Upper lobe of left lung (tissue), 4 donors: Measurements from ENCODE around the gene TMEM101.

Source experiments
- EP300 ChIP-seq, 4 donors: sonication (generic); formaldehyde crosslinking; IDR thresholded peaks; one replicate each; pipeline ENCODE4 v1.5.1; 2017; ENCODE audit warnings: antibody characterized with exemption in 4 of 4, control low read depth in 2 of 4
- POLR2A ChIP-seq, 4 donors: fragments of 450-650 bp; IDR thresholded peaks; one replicate each; pipeline ENCODE4 v1.5.1; 2016 to 2017; ENCODE audit warnings: antibody characterized with exemption in 4 of 4, mild to moderate bottlenecking in 2 of 4
- POLR2AphosphoS5 ChIP-seq, 2 donors: sonication (generic); formaldehyde crosslinking; IDR thresholded peaks; one replicate each; pipeline ENCODE4 v1.5.1; 2017; ENCODE audit warnings: antibody characterized with exemption in 2 of 2
- TF ChIP-seq, protein P1 (sequence below), 6 experiments: fragments of 450-650 bp in 4 of 6; fragments of 200-600 bp in 2 of 6; sonication (generic) in 2 of 6; IDR thresholded peaks; one replicate each; pipeline ENCODE4 v1.5.1; 2016 to 2019; ENCODE audit warnings: antibody characterized with exemption in 6 of 6

DNA sequence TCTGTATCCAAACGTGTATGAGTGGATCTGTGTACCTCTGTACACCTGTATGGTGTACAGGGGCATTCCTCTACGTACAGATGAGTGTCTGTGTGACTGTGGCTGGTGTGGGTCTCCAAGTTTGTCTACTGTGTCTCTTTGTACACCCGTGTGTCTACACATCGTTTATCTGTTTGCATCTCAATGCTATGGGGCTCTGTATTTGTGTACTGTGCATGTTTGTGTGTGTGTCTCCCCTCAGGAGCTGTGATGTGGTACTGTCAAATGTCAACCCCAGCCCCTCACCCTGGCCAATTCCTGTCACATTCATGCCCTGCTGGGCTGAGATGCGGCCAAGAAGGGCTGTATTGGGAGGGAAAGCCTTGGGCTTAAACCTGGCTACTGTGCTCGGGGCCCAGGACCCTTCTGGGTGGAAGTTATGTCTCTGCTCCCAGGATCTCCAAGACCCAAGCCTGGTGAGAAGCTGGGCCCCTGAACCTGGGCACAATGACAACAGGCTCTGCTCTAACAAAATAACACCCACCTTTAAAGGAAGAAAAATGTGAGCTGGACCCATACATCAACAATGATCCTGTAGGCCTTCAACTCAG, 13.8 kb downstream of the TMEM101 start:
- TF ChIP-seq, protein P1, sequence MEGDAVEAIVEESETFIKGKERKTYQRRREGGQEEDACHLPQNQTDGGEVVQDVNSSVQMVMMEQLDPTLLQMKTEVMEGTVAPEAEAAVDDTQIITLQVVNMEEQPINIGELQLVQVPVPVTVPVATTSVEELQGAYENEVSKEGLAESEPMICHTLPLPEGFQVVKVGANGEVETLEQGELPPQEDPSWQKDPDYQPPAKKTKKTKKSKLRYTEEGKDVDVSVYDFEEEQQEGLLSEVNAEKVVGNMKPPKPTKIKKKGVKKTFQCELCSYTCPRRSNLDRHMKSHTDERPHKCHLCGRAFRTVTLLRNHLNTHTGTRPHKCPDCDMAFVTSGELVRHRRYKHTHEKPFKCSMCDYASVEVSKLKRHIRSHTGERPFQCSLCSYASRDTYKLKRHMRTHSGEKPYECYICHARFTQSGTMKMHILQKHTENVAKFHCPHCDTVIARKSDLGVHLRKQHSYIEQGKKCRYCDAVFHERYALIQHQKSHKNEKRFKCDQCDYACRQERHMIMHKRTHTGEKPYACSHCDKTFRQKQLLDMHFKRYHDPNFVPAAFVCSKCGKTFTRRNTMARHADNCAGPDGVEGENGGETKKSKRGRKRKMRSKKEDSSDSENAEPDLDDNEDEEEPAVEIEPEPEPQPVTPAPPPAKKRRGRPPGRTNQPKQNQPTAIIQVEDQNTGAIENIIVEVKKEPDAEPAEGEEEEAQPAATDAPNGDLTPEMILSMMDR (IDR thresholded peaks at IDR 0.05), result no peak
- TF ChIP-seq POLR2A (IDR thresholded peaks at IDR 0.05) (no peak), POLR2AphosphoS5 (IDR thresholded peaks at IDR 0.05) (no peak), EP300 (IDR thresholded peaks at IDR 0.05) (no peak)
